HG03039 (cell line): ENCODE data around the gene BTBD9.
"Not testable (repeated sequence)": the region's sequence is repeated elsewhere in the genome, so short reads cannot be mapped to it uniquely, and the experiment has no call there.

Source experiments
- ATAC-seq: cut with Tn5 transposase; IDR thresholded peaks from one replicate; pipeline ENCODE4 v1.9.1; 2021; ENCODE audit warnings: mild to moderate bottlenecking, moderate library complexity; ENCODE audit not compliant: unreplicated experiment

The BTBD9 gene

GRCh38 chr6:38353310-38354036 lies 286.3 kb downstream of the BTBD9 start:
- no peak for ATAC-seq

- no peak for ATAC-seq
Measured at GRCh38 chr6:38352636-38353035, 287.1 kb downstream of the BTBD9 start.

DNA sequence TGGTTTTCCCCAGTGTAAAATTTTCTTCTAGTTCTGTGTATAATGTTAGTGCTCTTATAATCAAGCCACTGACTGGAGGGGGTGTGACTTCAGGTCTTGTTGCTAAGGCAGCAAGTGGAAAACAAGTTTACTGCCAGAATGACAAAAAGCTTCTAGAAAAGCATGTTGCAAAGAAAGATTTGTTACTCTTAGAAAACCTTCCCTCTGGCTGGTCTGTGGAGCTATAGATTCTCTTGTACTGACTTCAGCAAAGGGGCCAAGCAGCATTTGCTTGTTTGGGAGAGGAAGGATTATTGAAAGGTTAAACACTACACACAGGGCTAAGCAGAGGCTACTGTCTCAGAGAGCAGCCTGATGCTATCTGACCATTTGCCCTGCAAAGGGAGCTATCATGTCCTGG lies 288.8 kb downstream of the BTBD9 start:
- no peak for ATAC-seq

GRCh38 chr6:38350220-38350619 lies 289.5 kb downstream of the BTBD9 start:
- ATAC-seq: no peak

GRCh38 chr6:38349795-38350194 lies 289.9 kb downstream of the BTBD9 start:
- ATAC-seq: no peak

DNA sequence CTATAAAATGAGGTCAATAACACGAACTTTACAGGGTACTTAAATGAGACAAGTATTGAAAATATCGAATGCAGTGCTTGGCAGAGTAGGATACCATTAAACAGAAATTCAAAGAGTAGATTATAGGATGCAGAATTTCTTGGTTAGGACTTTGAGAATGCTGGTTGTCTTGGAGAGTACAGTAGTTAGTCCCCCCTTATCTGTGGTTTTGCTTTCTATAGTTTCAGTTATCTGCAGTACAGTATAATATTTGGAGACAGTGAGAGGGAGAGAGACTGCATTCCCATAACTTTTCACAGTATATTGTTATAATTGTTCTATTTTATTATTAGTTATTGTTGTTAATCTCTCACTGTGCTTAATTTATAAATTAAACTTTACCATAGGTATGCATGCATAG lies 290.5 kb downstream of the BTBD9 start:
- no peak for ATAC-seq

- ATAC-seq: no peak
Measured at GRCh38 chr6:38348371-38348770, 291.4 kb downstream of the BTBD9 start.

DNA sequence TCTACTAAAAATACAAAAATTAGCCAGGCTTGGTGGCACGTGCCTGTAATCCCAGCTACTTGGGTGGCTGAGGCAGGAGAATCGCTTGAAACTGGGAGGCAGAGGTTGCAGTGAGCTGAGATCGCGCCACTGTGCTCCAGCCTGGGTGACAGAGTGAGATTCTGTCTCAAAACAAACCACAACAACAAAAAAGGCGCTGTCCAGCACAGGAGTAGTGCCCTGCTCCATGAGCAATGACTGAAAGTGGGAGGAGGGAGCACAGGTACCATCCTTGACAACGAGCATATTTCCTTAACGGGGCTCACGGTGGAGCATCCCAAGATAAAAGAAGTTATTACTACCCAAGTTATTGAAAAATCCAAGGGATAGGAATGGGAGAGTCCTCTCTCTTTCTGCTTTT lies 291.9 kb downstream of the BTBD9 start:
- not testable (repeated sequence) for ATAC-seq

GRCh38 chr6:38346291-38347079 lies 293.2 kb downstream of the BTBD9 start:
- ATAC-seq: no peak

- no peak for ATAC-seq
Measured at GRCh38 chr6:38345586-38345985, 294.1 kb downstream of the BTBD9 start.

GRCh38 chr6:38341496-38341895 lies 298.2 kb downstream of the BTBD9 start:
- no peak for ATAC-seq

GRCh38 chr6:38339914-38340313 lies 299.8 kb downstream of the BTBD9 start:
- no peak for ATAC-seq

GRCh38 chr6:38337819-38338465 lies 301.8 kb downstream of the BTBD9 start:
- ATAC-seq: no peak

DNA sequence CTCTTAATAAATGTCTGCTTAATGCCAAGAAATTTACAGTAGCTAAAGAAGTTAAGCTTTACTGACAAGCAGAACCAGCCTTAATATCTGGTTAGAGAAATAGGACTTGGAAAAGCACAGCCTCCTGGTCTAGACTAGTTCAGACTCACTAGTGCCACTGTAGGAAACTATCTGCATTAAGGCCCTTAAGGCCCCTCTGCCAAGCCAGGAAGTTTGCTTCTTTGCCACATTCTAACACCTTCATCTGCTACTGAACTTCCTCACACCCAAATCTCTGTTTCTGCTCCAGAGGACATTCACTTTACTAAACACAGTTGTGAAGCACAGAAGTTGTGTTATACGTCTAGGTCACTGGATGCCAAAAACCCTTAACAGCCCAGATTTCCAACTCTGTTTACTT lies 302.8 kb downstream of the BTBD9 start:
- ATAC-seq: no peak

GRCh38 chr6:38326837-38327236 lies 312.9 kb downstream of the BTBD9 start:
- no peak for ATAC-seq

DNA sequence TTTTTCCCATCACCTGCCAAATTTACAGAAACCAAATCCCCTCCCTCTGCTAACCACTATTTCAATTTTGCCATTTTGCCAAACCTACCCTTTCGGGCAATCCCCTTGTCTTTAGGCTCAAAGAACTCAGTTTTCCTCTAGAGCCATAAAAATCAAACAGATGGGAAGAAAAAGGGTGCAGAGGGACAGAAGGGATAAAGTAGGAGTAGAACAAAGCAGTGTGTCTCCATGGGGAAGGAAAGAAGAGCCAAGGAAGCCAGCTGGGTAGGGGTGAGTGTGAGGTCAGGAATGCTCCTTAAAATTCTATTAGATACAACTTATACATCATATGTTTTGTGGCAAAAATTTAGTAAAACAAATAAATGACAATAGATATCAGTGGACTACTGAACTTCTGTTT lies 316.5 kb downstream of the BTBD9 start:
- no peak for ATAC-seq

- ATAC-seq: no peak
Measured at GRCh38 chr6:38322138-38322537, 317.6 kb downstream of the BTBD9 start.

DNA sequence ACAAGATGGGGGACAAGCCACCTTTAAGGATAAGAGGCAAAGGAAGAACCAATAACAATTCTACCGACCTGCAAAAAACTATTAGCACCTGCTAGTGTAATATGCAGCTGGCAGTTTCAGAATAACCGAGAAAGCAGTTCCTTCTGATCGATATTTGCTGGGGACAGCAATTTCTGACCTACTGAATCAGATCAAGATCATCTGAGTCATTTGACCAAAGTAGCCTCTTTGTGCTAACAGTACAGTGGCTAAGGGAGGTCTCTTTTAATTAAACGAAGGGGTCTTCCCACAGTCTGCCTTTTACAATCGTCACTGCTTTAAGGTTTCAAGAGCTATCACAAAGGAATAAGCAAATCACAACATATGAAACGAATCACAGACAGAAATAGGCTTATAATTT lies 318.9 kb downstream of the BTBD9 start:
- ATAC-seq: peak; percentile 53

- no peak for ATAC-seq
Measured at GRCh38 chr6:38320358-38320757, 319.4 kb downstream of the BTBD9 start.

GRCh38 chr6:38319256-38320212 lies 320.2 kb downstream of the BTBD9 start:
- no peak for ATAC-seq
